GM18873 (cell line): ENCODE measurements around the gene EDEM3.
"Not testable (repeated sequence)": the region's sequence is repeated elsewhere in the genome, so short reads cannot be mapped to it uniquely, and the experiment has no call there.

Experiments used
- ATAC-seq: cut with Tn5 transposase; IDR thresholded peaks from one replicate; pipeline ENCODE4 v1.9.1; 2021; ENCODE audit warnings: mild to moderate bottlenecking, moderate library complexity, moderate number of reproducible peaks; ENCODE audit not compliant: unreplicated experiment, low FRiP score

Gene EDEM3

GRCh38 chr1:184680611-184681225, 73.9 kb downstream of the EDEM3 start:
- ATAC-seq = not testable (repeated sequence)

GRCh38 chr1:184679472-184679871, 75.2 kb downstream of the EDEM3 start:
- not testable (repeated sequence) for ATAC-seq

GRCh38 chr1:184677344-184677743, 77.3 kb downstream of the EDEM3 start:
- no peak for ATAC-seq

- no peak for ATAC-seq
These were observed 81.4 kb downstream of the EDEM3 start for GRCh38 chr1:184673305-184673704.

- no peak for ATAC-seq
These were observed 82.5 kb downstream of the EDEM3 start for GRCh38 chr1:184672013-184672726.

GRCh38 chr1:184669391-184669790, 85.3 kb downstream of the EDEM3 start:
- ATAC-seq = no peak

- no peak for ATAC-seq
These were observed 89.3 kb downstream of the EDEM3 start for GRCh38 chr1:184665360-184665759.

GRCh38 chr1:184664661-184665060, 90.0 kb downstream of the EDEM3 start:
- no peak for ATAC-seq

GRCh38 chr1:184664042-184664660, 90.5 kb downstream of the EDEM3 start:
- ATAC-seq = no peak

GRCh38 chr1:184661801-184662200, 92.9 kb downstream of the EDEM3 start:
- no peak for ATAC-seq

GRCh38 chr1:184660462-184661191, 94.0 kb downstream of the EDEM3 start:
- ATAC-seq = no peak

GRCh38 chr1:184658055-184658454, 96.6 kb downstream of the EDEM3 start:
- no peak for ATAC-seq

- no peak for ATAC-seq
These were observed 98.4 kb downstream of the EDEM3 start for GRCh38 chr1:184656221-184656620.

GRCh38 chr1:184655185-184655584, 99.5 kb downstream of the EDEM3 start:
- no peak for ATAC-seq

- no peak for ATAC-seq
These were observed 104.3 kb downstream of the EDEM3 start for GRCh38 chr1:184650177-184650866.

GRCh38 chr1:184649451-184649888, 105.2 kb downstream of the EDEM3 start:
- peak; percentile 92 for ATAC-seq

GRCh38 chr1:184648856-184649201, 105.8 kb downstream of the EDEM3 start:
- ATAC-seq = no peak

- no peak for ATAC-seq
These were observed 106.3 kb downstream of the EDEM3 start for GRCh38 chr1:184648160-184648855.

- no peak for ATAC-seq
These were observed 107.2 kb downstream of the EDEM3 start for GRCh38 chr1:184647471-184647870.

GRCh38 chr1:184646824-184647223, 107.8 kb downstream of the EDEM3 start:
- ATAC-seq = no peak
